Testis (tissue), 3 donors: ENCODE data around the gene PRDM2. TPM values are rescaled to one million over a fixed set of nuclear protein-coding genes. Genes with fewer than 3 reads are reported as not detected.

Source experiments
- DNase-seq: peaks from one replicate; pipeline ENCODE4 v3.0.0-alpha.2; 2019
- H3K27ac ChIP-seq, 2 donors: fragments of 200-600 bp; sonication (generic); one replicate each; pipeline ENCODE4 v1.5.1; 2019
- H3K27me3 ChIP-seq: fragments of 200-600 bp; sonication (generic); one replicate; pipeline ENCODE4 v1.5.1; 2019
- H3K36me3 ChIP-seq: fragments of 200-600 bp; sonication (generic); one replicate; pipeline ENCODE4 v1.5.1; 2017; ENCODE audit warnings: low read depth; ENCODE audit errors: missing control alignments
- H3K4me1 ChIP-seq: fragments of 200-600 bp; sonication (generic); one replicate; pipeline ENCODE4 v1.5.1; 2019
- H3K4me3 ChIP-seq, 2 donors: fragments of 200-600 bp; sonication (generic); one replicate each; pipeline ENCODE4 v1.5.1; 2017 to 2019
- H3K9me3 ChIP-seq: fragments of 200-600 bp; sonication (generic); one replicate; pipeline ENCODE4 v1.5.1; 2017
- CTCF ChIP-seq, 3 experiments: fragments of 450-650 bp in 2 of 3; fragments of 200-600 bp in 1 of 3; sonication (generic) in 1 of 3; IDR thresholded peaks; one replicate each; pipeline ENCODE4 v1.5.1; 2016 to 2019; ENCODE audit warnings: antibody characterized with exemption in 3 of 3, mild to moderate bottlenecking in 2 of 3, moderate library complexity in 1 of 3
- POLR2A ChIP-seq: fragments of 450-650 bp; IDR thresholded peaks from one replicate; pipeline ENCODE4 v1.6.1; 2017; ENCODE audit warnings: antibody characterized with exemption, mild to moderate bottlenecking, moderate library complexity
- WGBS, 2 donors: methylation state at CpG; one replicate each; pipeline ENCODE4 v1.1.5; 2018; 5-methylcytosine and 5-hydroxymethylcytosine counted together
- intact Hi-C: fragments of 100-400 bp; cut with DNase I; formaldehyde crosslinking; loops from one replicate; pipeline ENCODE4 v1.15.1; 2023; ENCODE audit warnings: low total_unique reads
- polyA plus RNA-seq: library from polyadenylated mRNA; stranded (reverse); fragments of 350-450 nt; fragmentation: Illumina TruSeq; extraction: RNeasy Lipid Tissue Mini Kit (QIAGEN cat#74804); gene quantifications from one replicate; pipeline ENCODE4 v1.2.3, GENCODE V29; 2014; ENCODE audit warnings: low read depth, low replicate concordance; ENCODE audit not compliant: insufficient read depth
- total RNA-seq, 2 donors: library from RNA; depleted of rRNA; stranded (reverse); fragments of >200 nt; gene quantifications; one replicate each; pipeline ENCODE4 v1.2.3, GENCODE V29; 2016

PRDM2 gene
- total and polyA plus RNA-seq, 3 donors from 2014 or later = 43.5 to 75.1 (median 55.5) TPM

- H3K36me3 ChIP-seq = no peaks in the 10 kb centered on the region
- TF ChIP-seq CTCF (IDR thresholded peaks at IDR 0.05) = no peak
- no peak for TF ChIP-seq POLR2A
- no peaks in the 10 kb centered on the region for H3K27me3 ChIP-seq
- no peaks in the 10 kb centered on the region for H3K9me3 ChIP-seq
- WGBS, 2 donors = 67 to 82% methylated on average over 5 to 8 of the region's 8 CpGs
- intact Hi-C loops = no loop called here
- no peaks in the 10 kb centered on the region for H3K4me1 ChIP-seq
- peak; percentile 8 for DNase-seq
- H3K27ac ChIP-seq = no peak overlapping the region
- no peak overlapping the region for H3K4me3 ChIP-seq
Observed at GRCh38 chr1:13820456-13820855, 120.5 kb downstream of the PRDM2 start.

GRCh38 chr1:13823126-13823880 is 123.3 kb downstream of the PRDM2 start:
- Histone ChIP-seq H3K4me1 (no peaks in the 10 kb centered on the region), H3K4me3 (no peak overlapping the region), H3K27me3 (no peaks in the 10 kb centered on the region), H3K9me3 (no peaks in the 10 kb centered on the region), H3K27ac (no peak overlapping the region), H3K36me3 (no peaks in the 10 kb centered on the region)
- intact Hi-C loops = no loop called here
- DNase-seq = peak; percentile 12
- 93 to 95% methylated on average over 23 to 24 of the region's 24 CpGs for WGBS, 2 donors
- no peak for TF ChIP-seq POLR2A
- TF ChIP-seq CTCF (IDR thresholded peaks at IDR 0.05) = no peak

- intact Hi-C loops = no loop called here
- H3K27me3 ChIP-seq = no peaks in the 10 kb centered on the region
- no peaks in the 10 kb centered on the region for H3K36me3 ChIP-seq
- no peaks in the 10 kb centered on the region for H3K4me1 ChIP-seq
- 85 to 86% methylated on average over 11 of the region's 11 CpGs for WGBS, 2 donors
- no peaks in the 10 kb centered on the region for H3K9me3 ChIP-seq
- H3K4me3 ChIP-seq = no peak overlapping the region
- DNase-seq = peak; percentile 4
- no peak overlapping the region for H3K27ac ChIP-seq
- no peak for TF ChIP-seq POLR2A
- no peak for TF ChIP-seq CTCF (IDR thresholded peaks at IDR 0.05)
Observed at GRCh38 chr1:13823936-13824335, 123.9 kb downstream of the PRDM2 start.

- Histone ChIP-seq H3K36me3 (no peaks in the 10 kb centered on the region), H3K4me3 (no peak overlapping the region), H3K4me1 (no peaks in the 10 kb centered on the region), H3K27me3 (no peaks in the 10 kb centered on the region), H3K27ac (no peak overlapping the region), H3K9me3 (no peaks in the 10 kb centered on the region)
- intact Hi-C loops = no loop called here
- TF ChIP-seq CTCF (IDR thresholded peaks at IDR 0.05) (no peak), POLR2A (no peak)
- 92 to 95% methylated on average over 8 to 9 of the region's 9 CpGs for WGBS, 2 donors
- DNase-seq = no peak
Observed at GRCh38 chr1:13824626-13825025, 124.6 kb downstream of the PRDM2 start.

- no peaks in the 10 kb centered on the region for H3K4me1 ChIP-seq
- no peak overlapping the region for H3K27ac ChIP-seq
- TF ChIP-seq CTCF (IDR thresholded peaks at IDR 0.05) (no peak), POLR2A (no peak)
- 67 to 81% methylated on average over 4 of the region's 4 CpGs for WGBS, 2 donors
- H3K4me3 ChIP-seq = no peak overlapping the region
- intact Hi-C loops = no loop called here
- DNase-seq = no peak
- no peaks in the 10 kb centered on the region for H3K9me3 ChIP-seq
- no peaks in the 10 kb centered on the region for H3K36me3 ChIP-seq
- H3K27me3 ChIP-seq = no peaks in the 10 kb centered on the region
Observed at GRCh38 chr1:13825033-13825432, 125.0 kb downstream of the PRDM2 start.
